ENCODE measurements around the gene ASCL1. TPM values are rescaled to one million over a fixed set of nuclear protein-coding genes. Genes with fewer than 3 reads are reported as not detected.

The ASCL1 gene
- total RNA-seq, 1 donor from 2014 or later: not detected

GRCh38 chr12:102959391-102959790, 1.9 kb downstream of the ASCL1 start:
- Histone ChIP-seq H3K27me3 (ENCODE audit: control insufficient read depth, insufficient read depth, low read length) (peaks cover 46% of the 10 kb centered on the region), H3K36me3 (ENCODE audit: control insufficient read depth, insufficient read depth, low read length) (no peaks in the 10 kb centered on the region), H3K4me3 (ENCODE audit: low read depth, low read length) (no peak overlapping the region)
- FAIRE-seq (no peak), DNase-seq (ENCODE audit: low read depth) (no peak)
- TF ChIP-seq CTCF (IDR thresholded peaks at IDR 0.05; ENCODE audit: insufficient read depth, low read length, severe bottlenecking): no peak

GRCh38 chr12:102960766-102961465, 3.4 kb downstream of the ASCL1 start:
- FAIRE-seq (no peak), DNase-seq (ENCODE audit: low read depth) (no peak)
- Histone ChIP-seq H3K4me3 (ENCODE audit: low read depth, low read length) (no peak overlapping the region), H3K36me3 (ENCODE audit: control insufficient read depth, insufficient read depth, low read length) (no peaks in the 10 kb centered on the region), H3K27me3 (ENCODE audit: control insufficient read depth, insufficient read depth, low read length) (peaks cover 40% of the 10 kb centered on the region)
- no peak for TF ChIP-seq CTCF (IDR thresholded peaks at IDR 0.05; ENCODE audit: insufficient read depth, low read length, severe bottlenecking)

GRCh38 chr12:102961466-102961855, 4.0 kb downstream of the ASCL1 start:
- H3K4me3 ChIP-seq (ENCODE audit: low read depth, low read length): no peak overlapping the region
- no peak for TF ChIP-seq CTCF (IDR thresholded peaks at IDR 0.05; ENCODE audit: insufficient read depth, low read length, severe bottlenecking)
- no peak for FAIRE-seq
- peaks cover 36% of the 10 kb centered on the region for H3K27me3 ChIP-seq (ENCODE audit: control insufficient read depth, insufficient read depth, low read length)
- no peak for DNase-seq (ENCODE audit: low read depth)
- no peaks in the 10 kb centered on the region for H3K36me3 ChIP-seq (ENCODE audit: control insufficient read depth, insufficient read depth, low read length)

- FAIRE-seq (no peak), DNase-seq (ENCODE audit: low read depth) (no peak)
- TF ChIP-seq CTCF (IDR thresholded peaks at IDR 0.05; ENCODE audit: insufficient read depth, low read length, severe bottlenecking): no peak
- no peaks in the 10 kb centered on the region for H3K36me3 ChIP-seq (ENCODE audit: control insufficient read depth, insufficient read depth, low read length)
- H3K4me3 ChIP-seq (ENCODE audit: low read depth, low read length): no peak overlapping the region
- peaks cover 29% of the 10 kb centered on the region for H3K27me3 ChIP-seq (ENCODE audit: control insufficient read depth, insufficient read depth, low read length)
These were observed 5.1 kb downstream of the ASCL1 start for GRCh38 chr12:102962532-102962931.

GRCh38 chr12:102962986-102963385, 5.5 kb downstream of the ASCL1 start:
- DNase-seq (ENCODE audit: low read depth) (no peak), FAIRE-seq (no peak)
- Histone ChIP-seq H3K4me3 (ENCODE audit: low read depth, low read length) (no peak overlapping the region), H3K36me3 (ENCODE audit: control insufficient read depth, insufficient read depth, low read length) (no peaks in the 10 kb centered on the region), H3K27me3 (ENCODE audit: control insufficient read depth, insufficient read depth, low read length) (peaks cover 28% of the 10 kb centered on the region)
- no peak for TF ChIP-seq CTCF (IDR thresholded peaks at IDR 0.05; ENCODE audit: insufficient read depth, low read length, severe bottlenecking)

- Histone ChIP-seq H3K4me3 (ENCODE audit: low read depth, low read length) (no peak overlapping the region), H3K36me3 (ENCODE audit: control insufficient read depth, insufficient read depth, low read length) (no peaks in the 10 kb centered on the region), H3K27me3 (ENCODE audit: control insufficient read depth, insufficient read depth, low read length) (peaks cover 25% of the 10 kb centered on the region)
- no peak for TF ChIP-seq CTCF (IDR thresholded peaks at IDR 0.05; ENCODE audit: insufficient read depth, low read length, severe bottlenecking)
- FAIRE-seq (no peak), DNase-seq (ENCODE audit: low read depth) (no peak)
These were observed 6.3 kb downstream of the ASCL1 start for GRCh38 chr12:102963796-102964195.
